ENCODE data around the gene RPAP2. TPM values are rescaled to one million over a fixed set of nuclear protein-coding genes. Genes with fewer than 3 reads are reported as not detected.

The RPAP2 gene
- total RNA-seq, 1 donor from 2014 or later = 33.3 TPM

DNA sequence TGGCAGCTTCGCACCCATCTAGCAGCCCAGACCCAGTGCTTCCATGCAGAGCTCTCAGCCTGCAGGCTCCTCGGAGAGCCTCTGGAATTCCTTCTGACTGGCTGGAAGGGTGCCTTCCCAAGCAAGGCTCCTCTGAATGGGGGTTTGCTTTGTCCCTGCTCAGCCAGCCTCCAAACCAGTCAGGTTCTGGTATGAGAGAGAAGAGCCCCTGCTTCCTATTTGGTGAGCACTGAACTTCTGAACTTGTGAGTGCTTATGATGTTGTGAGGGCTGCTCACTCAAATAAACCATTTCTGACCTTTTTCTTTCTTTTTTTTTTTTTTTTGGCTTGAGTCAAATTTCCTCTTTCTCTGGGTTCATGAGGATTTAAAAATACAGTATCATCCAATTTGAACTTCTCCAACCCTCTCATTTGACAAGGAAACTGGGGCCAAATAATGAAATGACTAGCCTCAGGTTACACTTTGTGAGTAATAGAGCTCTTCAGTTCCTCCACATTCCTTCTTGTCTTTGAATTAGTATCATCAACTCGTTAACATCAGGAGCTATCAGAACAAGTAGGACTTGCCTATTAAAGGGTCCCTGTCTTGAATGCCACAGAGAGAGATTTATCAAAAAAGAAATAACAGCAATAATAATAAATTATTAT lies 148.3 kb downstream of the RPAP2 start:
- Mint-ChIP-seq H3K4me3 (no peak overlapping the region), H3K27me3 (ENCODE audit: low read depth) (no peaks in the 10 kb centered on the region), H3K27ac (ENCODE audit: unreplicated experiment) (no peak overlapping the region), H3K36me3 (ENCODE audit: low read depth) (no peaks in the 10 kb centered on the region), H3K4me1 (peaks cover 6% of the 10 kb centered on the region), H3K9me3 (peaks cover 4% of the 10 kb centered on the region)
- no peak for DNase-seq (ENCODE audit: low read depth, low spot score)
- TF ChIP-seq, protein P1, sequence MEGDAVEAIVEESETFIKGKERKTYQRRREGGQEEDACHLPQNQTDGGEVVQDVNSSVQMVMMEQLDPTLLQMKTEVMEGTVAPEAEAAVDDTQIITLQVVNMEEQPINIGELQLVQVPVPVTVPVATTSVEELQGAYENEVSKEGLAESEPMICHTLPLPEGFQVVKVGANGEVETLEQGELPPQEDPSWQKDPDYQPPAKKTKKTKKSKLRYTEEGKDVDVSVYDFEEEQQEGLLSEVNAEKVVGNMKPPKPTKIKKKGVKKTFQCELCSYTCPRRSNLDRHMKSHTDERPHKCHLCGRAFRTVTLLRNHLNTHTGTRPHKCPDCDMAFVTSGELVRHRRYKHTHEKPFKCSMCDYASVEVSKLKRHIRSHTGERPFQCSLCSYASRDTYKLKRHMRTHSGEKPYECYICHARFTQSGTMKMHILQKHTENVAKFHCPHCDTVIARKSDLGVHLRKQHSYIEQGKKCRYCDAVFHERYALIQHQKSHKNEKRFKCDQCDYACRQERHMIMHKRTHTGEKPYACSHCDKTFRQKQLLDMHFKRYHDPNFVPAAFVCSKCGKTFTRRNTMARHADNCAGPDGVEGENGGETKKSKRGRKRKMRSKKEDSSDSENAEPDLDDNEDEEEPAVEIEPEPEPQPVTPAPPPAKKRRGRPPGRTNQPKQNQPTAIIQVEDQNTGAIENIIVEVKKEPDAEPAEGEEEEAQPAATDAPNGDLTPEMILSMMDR (conservative IDR thresholded peaks at IDR 0.05) = no peak

DNA sequence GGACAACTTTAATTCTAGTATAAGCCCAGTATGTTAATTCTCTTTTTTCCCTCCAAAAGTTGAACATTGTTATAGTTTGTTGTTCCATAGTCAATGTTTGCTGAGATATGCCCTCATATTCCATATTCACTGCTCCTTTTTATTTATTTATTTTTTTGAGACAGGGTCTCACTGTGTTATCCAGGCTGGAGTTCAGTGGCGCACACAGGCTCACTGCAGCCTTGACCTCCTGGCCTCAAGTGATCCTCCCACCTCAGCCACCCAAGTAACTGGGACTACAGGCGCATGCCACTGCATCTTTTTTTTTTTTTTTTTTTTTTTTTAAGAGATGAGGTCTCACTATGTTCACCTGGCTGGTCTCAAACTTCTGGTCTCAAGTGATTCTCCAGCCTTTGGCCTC lies 149.1 kb downstream of the RPAP2 start:
- peaks cover 4% of the 10 kb centered on the region for H3K9me3 Mint-ChIP-seq
- TF ChIP-seq, protein P1 (conservative IDR thresholded peaks at IDR 0.05) = no peak
- no peaks in the 10 kb centered on the region for H3K4me1 Mint-ChIP-seq
- H3K36me3 Mint-ChIP-seq (ENCODE audit: low read depth) = no peaks in the 10 kb centered on the region
- no peak overlapping the region for H3K4me3 Mint-ChIP-seq
- no peak for DNase-seq (ENCODE audit: low read depth, low spot score)
- H3K27me3 Mint-ChIP-seq (ENCODE audit: low read depth) = no peaks in the 10 kb centered on the region
- no peak overlapping the region for H3K27ac Mint-ChIP-seq (ENCODE audit: unreplicated experiment)

Other genes starting within 250 kb of the RPAP2 start
- gene SETSIP, start 223.6 kb upstream of the RPAP2 start, total RNA-seq = not detected in 2 replicates
- gene BTBD8, start 218.7 kb upstream of the RPAP2 start, total RNA-seq = 2.4 and 2.9 TPM in 2 replicates
- not detected in 2 replicates for gene C1orf146, start 81.1 kb upstream of the RPAP2 start, total RNA-seq
- 22.8 and 24.8 TPM in 2 replicates for gene GLMN, start 72 bp upstream of the RPAP2 start, total RNA-seq
- gene GFI1, start 187.9 kb downstream of the RPAP2 start, total RNA-seq = 0.11 and 0.16 TPM in 2 replicates